ENCODE measurements around the gene SLC22A23.

GRCh38 chr6:3409699-3410384, 47.0 kb downstream of the SLC22A23 start:
- TF ChIP-seq CTCF (conservative IDR thresholded peaks at IDR 0.05; ENCODE audit: low read length) (no peak), EZH2phosphoT487 (IDR thresholded peaks at IDR 0.05; ENCODE audit: borderline replicate concordance, low read depth, low read length) (no peak)
